Measurements from ENCODE around the gene BEND7.
"Not testable (repeated sequence)": the region's sequence is repeated elsewhere in the genome, so short reads cannot be mapped to it uniquely, and the experiment has no call there.

Gene BEND7

GRCh38 chr10:13417459-13418126 lies 111.2 kb downstream of the BEND7 start:
- no peak for DNase-seq

- DNase-seq: no peak
Measured at GRCh38 chr10:13416760-13417159, 112.1 kb downstream of the BEND7 start.

- no peak for DNase-seq
Measured at GRCh38 chr10:13414855-13415254, 114.0 kb downstream of the BEND7 start.

- DNase-seq: no peak
Measured at GRCh38 chr10:13414137-13414536, 114.7 kb downstream of the BEND7 start.

GRCh38 chr10:13412894-13413293 lies 115.9 kb downstream of the BEND7 start:
- DNase-seq: no peak

GRCh38 chr10:13404791-13405190 lies 124.0 kb downstream of the BEND7 start:
- DNase-seq: no peak

- DNase-seq: no peak
Measured at GRCh38 chr10:13404305-13404759, 124.5 kb downstream of the BEND7 start.

- DNase-seq: not testable (repeated sequence)
Measured at GRCh38 chr10:13403426-13403825, 125.4 kb downstream of the BEND7 start.

GRCh38 chr10:13402021-13402420 lies 126.8 kb downstream of the BEND7 start:
- DNase-seq: no peak

GRCh38 chr10:13401142-13401541 lies 127.7 kb downstream of the BEND7 start:
- no peak for DNase-seq

GRCh38 chr10:13400196-13400965 lies 128.4 kb downstream of the BEND7 start:
- no peak for DNase-seq

- no peak for DNase-seq
Measured at GRCh38 chr10:13399752-13400151, 129.1 kb downstream of the BEND7 start.

- no peak for DNase-seq
Measured at GRCh38 chr10:13399236-13399635, 129.6 kb downstream of the BEND7 start.

- no peak for DNase-seq
Measured at GRCh38 chr10:13397052-13397451, 131.8 kb downstream of the BEND7 start.

- DNase-seq: no peak
Measured at GRCh38 chr10:13396369-13396768, 132.4 kb downstream of the BEND7 start.

GRCh38 chr10:13395540-13395939 lies 133.3 kb downstream of the BEND7 start:
- DNase-seq: no peak

GRCh38 chr10:13393640-13394039 lies 135.2 kb downstream of the BEND7 start:
- no peak for DNase-seq

GRCh38 chr10:13392701-13393100 lies 136.1 kb downstream of the BEND7 start:
- no peak for DNase-seq

Data from amniotic stem cell (primary cell).